Medulla oblongata (tissue), 1 donor: ENCODE measurements around the gene SLX4IP.
"Not testable (repeated sequence)": the region's sequence is repeated elsewhere in the genome, so short reads cannot be mapped to it uniquely, and the experiment has no call there.

Experiments used
- DNase-seq: peaks from one replicate; pipeline ENCODE4 v3.0.0-alpha.2; 2015; ENCODE audit errors: extremely low spot score

The SLX4IP gene

DNA sequence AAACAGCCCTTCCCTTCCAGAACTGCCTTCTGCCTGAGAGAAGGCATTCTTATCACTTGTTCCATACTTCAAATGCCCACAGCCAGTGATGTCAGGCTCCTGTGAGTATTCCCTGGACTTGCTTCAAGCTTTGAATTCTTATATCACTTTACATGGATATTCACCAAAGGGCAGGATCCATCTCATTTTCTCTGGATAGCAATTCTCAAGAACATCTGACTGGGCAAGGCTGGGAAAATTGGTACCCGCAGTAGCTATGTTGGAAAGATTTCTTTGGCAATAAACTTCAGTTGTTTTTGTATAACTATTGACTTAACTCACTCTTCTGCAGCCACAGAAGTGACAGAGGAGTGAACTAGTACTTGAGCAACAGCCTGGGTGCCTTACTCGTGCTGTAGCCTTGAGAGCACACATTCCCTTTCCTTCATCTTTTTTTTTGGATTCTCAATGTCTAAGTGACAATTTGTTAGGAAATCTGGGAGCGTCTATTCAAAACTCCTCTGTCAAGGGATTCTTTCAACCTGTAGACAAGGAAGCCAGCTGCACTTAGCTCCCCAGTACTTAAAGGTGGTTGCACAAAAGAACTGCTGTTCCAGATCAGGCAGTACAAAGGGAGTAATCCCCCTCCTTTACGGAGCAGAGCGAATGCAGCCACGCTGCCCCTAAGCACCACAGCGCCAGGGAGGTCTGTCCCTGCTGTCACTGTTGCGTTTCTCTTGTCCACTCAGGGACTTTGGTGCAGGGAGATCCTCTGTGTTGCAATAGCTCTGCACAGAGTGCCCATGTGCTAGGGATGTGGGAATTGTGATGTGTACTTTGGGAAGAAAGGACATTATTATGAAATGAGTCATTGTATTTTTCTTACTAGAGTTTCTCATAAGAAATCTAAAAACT is 169.1 kb downstream of the SLX4IP start:
- DNase-seq, result peak; percentile 38

- no peak for DNase-seq
These were observed 169.8 kb downstream of the SLX4IP start for GRCh38 chr20:10604865-10605440.

- DNase-seq, result peak; percentile 35
These were observed 170.6 kb downstream of the SLX4IP start for GRCh38 chr20:10605547-10606195.

- no peak for DNase-seq
These were observed 174.2 kb downstream of the SLX4IP start for GRCh38 chr20:10609276-10609675.

DNA sequence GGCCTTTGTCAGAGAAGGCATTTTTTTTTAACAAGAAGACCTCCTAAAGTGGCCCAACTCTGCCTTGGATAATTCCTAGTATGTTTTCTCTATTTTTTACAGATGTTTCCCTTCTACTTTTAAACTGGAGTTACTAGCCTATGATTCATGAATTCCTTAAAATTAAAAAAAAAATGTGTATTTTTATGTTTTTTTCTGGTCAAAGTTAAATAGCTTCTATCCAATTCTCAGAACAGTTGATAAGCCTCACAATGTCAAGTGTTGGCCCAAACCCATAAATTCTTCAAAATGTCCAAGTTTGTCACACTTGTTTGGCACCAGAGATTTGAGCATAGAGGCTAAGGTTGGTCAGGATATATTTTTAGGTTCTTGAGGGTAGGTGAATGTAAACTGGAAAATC is 174.7 kb downstream of the SLX4IP start:
- DNase-seq, result no peak

DNA sequence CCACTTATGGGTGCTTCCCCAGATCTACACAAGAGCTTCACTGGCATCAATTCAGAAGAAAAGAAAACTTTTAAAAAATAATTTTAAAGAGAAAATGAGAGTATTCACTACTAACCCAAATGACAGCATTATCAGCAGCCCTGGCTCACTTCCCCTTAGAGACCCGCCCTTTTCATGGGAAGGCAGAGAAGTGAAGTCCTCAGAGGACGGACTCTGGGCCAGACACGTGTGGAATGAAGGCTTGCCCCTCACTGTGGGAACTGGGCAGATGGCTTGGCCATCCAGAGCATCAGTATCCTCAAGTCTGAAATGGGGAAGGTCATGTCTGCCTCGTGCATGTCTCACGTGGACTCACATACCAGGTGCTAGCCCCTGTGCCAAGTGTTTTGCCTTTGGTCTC is 175.1 kb downstream of the SLX4IP start:
- no peak for DNase-seq

GRCh38 chr20:10611357-10611756 is 176.3 kb downstream of the SLX4IP start:
- DNase-seq, result no peak

DNA sequence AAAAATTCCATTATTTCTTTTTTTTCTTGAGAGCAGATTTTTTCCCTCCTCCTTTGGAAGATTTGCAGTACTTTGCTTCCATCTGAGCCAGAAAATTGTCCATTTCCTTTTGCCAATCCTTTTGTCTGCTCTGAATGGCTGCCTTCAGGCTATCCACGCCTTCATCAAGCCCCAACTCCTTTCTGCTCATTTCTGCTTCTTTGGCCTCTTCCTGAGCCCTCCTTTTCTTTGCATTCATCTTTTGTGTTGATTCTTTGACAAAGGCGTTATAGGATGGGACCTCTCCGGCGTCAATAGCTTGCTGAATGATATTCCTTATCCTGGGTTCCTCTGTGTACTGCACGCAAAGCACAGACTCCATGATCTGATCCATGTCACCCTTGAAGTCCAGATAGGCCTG is 178.3 kb downstream of the SLX4IP start:
- not testable (repeated sequence) for DNase-seq

DNA sequence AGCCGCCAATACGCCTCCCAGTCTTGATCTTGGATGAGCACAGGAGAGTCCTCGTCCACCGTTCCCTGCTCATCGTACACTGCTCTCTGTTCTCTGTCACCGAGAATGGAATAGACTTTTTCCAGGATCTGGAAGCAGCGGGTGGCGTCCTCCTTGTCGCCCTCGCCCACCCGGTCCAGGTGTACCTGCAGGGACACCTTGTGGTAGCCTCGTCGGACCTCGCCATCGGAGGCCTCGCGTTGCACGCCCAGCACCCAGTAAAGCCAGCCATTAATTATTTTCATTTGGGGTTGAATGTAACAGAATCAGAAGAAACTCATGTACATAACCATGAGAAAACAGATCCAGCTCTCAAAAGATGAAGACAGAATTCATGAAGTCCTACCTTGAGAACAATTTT is 178.8 kb downstream of the SLX4IP start:
- DNase-seq, result no peak

DNA sequence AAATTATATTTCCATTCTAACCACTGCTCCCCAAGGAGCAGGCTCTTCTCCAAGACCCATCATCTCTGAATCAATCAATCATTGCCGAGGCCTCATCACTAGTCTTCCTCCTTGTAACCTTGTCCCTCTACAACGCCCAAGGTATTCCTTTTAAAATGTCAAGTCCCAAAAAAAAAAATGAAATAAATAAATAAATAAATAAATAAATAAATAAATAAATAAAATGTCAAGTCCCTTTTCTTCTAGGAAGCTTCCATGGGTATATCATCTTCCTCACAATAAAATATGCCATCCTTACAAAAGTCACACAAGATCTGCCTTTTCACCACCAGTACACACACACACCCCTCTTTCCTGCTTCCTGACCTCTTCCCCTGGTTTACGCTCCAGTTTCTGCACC is 181.1 kb downstream of the SLX4IP start:
- no peak for DNase-seq

DNA sequence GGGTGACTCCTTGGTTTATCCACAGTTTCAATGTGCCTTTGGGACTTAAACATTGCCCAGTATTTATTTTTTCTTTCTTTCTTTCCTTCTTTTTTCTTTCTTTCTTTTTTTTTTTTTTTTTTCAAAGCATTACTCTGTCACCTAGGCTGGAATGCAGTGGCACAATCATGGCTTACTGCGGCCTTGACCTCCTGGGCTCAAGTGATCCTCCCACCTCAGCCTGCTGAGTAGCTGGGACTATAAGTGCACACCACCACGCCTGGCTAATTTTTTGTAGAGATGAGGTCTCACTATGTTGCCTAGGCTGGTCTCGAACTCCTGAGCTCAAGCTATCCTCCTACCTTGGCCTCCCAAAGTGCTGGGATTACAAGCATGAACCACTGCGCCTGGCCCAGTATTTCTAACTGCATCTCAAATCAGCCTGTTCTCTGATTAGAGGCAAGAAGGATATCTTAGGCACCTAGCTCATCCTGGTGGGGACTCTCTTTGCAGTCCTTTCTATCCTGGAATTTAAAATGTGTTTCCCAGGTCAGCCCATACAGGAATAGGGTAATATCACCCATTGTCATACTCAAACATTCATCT is 182.5 kb downstream of the SLX4IP start:
- DNase-seq, result not testable (repeated sequence)

DNA sequence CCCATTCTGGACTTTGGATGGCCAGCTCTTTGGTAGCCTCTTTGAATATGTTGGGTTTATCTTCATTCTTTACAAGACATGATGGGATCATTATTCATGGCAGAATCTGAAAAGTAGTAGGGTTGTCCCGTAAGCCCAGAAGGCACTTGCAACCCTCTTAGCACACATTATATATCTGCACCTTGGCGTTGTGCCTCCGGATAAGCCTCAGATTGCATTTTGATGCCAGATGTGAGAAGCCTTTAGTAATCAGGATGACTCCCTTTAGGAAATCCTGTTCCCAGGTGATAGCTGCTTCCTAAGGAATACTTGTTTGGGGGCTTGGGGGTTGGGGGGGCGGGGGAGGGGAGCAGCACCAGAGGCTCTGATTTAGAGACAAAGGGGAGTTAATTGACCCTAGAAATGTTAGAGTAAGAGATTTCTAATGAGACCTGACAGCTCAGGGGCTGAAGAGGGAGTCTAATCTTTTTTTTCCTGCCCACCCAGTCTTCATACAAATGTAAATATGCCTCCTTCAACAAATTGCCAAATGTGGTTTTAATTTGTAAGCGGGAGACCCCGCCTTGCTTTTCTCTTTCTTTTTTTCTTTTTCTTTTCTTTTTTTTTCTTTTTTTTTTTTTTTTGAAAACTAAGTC is 183.6 kb downstream of the SLX4IP start:
- no peak for DNase-seq

GRCh38 chr20:10619427-10619826 is 184.3 kb downstream of the SLX4IP start:
- no peak for DNase-seq

- no peak for DNase-seq
These were observed 186.0 kb downstream of the SLX4IP start for GRCh38 chr20:10621149-10621548.

- peak; percentile 23 for DNase-seq
These were observed 187.7 kb downstream of the SLX4IP start for GRCh38 chr20:10622657-10623418.

DNA sequence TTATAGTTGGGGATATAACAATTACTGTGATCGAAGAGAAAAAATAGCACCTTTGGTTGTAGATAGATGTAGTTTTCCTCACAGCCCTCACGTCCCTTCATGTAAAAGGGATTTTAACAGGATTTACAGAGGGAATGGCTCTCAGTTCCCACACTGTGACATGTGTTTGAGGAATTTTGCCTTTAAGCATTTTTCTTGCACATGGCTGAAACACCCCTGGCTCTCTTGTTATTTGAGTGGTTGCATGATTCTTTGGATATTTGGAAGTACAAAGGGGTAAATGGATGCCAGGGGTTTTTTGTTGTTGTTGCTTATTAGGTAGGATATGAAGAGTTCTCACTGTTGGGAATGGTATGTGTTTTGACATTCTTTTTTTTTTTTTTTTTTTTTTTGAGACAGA is 190.5 kb downstream of the SLX4IP start:
- no peak for DNase-seq

GRCh38 chr20:10626896-10627295 is 191.8 kb downstream of the SLX4IP start:
- DNase-seq, result no peak

DNA sequence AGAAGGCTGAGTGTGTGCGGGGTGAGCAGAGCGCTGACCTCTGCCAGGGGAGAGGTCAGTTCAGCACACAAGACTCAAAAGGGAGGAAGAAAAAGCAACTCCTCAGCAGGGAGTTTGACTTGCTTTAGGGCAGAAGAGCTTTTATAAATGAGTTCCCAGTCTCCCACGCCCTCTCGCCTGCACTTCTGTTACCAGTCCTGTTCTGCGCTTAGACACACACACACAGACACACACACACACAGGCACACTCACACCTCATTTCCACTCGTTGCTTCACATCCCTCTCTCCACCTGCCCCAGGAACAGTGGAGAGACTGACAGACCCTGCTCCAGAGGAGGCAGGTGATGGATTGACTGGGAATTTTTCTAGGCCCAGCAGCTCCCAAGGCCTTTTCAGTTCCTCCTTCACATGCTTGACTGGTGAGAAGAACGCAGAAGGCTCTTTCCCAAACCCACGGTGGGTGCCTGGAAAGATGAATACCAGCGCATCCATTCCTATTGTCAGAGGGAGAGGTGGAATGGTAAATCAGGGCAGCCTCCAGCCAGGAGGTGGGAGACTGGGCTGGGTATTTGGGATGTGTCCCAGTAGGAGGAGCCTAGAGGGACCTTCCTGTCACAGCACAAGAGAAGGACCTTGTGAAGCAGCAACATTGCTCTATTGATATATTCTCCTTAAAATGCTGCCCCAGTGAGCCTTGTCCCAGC is 195.0 kb downstream of the SLX4IP start:
- no peak for DNase-seq

GRCh38 chr20:10631126-10631525 is 196.0 kb downstream of the SLX4IP start:
- DNase-seq, result no peak

DNA sequence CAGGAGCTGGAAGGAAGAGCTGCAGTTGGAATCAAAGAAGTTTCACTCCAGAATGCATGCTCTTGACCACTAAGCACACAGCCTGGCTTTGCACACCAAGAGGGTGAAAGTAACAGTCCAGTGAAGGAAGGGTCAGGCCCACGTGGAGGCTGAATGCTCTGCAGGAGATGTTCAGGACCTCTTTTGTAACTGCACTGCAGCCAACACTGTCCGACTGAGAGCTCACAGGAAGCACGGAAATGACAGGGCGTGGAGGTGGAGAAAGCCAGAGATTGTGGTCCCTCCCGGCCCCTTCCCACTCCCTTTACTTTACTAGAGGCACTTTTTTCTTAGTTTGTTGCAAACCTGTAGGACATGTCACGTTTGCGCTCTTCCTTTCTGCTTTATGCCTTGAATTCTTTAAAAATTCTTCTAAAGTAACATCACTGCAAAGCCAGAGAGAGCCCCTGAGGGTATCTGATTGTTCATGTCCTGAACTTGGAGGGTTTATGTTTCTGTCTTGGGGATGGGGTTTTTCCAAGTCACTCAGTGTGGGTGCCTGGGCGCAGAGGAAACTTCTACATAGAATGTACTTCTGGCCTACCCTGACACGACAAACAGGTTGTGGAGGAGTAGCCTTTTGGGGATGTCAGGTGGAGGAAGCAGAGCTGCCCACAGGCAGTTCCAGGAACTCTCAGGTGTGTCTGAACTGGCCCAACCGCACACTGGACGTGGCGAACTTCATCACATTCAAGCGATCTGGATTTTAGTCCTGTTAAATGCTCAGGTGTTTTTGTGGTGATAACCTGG is 197.8 kb downstream of the SLX4IP start:
- DNase-seq, result no peak
